WTC11 (cell line): ENCODE measurements around the gene ING5. TPM values are rescaled to one million over a fixed set of nuclear protein-coding genes. Genes with fewer than 3 reads are reported as not detected.

ENCODE experiments used
- ATAC-seq: fragments of 200-7000 bp; cut with Tn5 transposase; 2 replicates; pipeline ENCODE4 v1.10.0; 2021; ENCODE audit warnings: mild to moderate bottlenecking, moderate library complexity
- CTCF ChIA-PET: fragments of 300-600 bp; sonication (Branson Sonifier 250); formaldehyde crosslinking; loops from one replicate; lab custom pipeline; 2021; ENCODE audit warnings: antibody characterized with exemption; lab: Charles Lee
- POLR2A ChIA-PET: fragments of 350-600 bp; sonication (Branson Sonifier 250); formaldehyde crosslinking; loops from one replicate; lab custom pipeline; 2021; ENCODE audit warnings: antibody characterized with exemption; lab: Charles Lee
- DNase-seq: peaks from one replicate; pipeline ENCODE4 v3.0.0; 2021; ENCODE audit warnings: low spot score
- H3K27ac Mint-ChIP-seq: 2 replicates; pipeline ENCODE4 v1.8.0; 2021; ENCODE audit warnings: mixed read lengths
- H3K27me3 Mint-ChIP-seq: 2 replicates; pipeline ENCODE4 v1.8.0; 2021; ENCODE audit warnings: low read depth, mild to moderate bottlenecking, moderate library complexity, mixed read lengths
- H3K36me3 Mint-ChIP-seq: 2 replicates; pipeline ENCODE4 v1.8.0; 2021; ENCODE audit warnings: mixed read lengths
- H3K4me1 Mint-ChIP-seq: 2 replicates; pipeline ENCODE4 v1.8.0; 2022; ENCODE audit warnings: mixed read lengths
- H3K4me3 Mint-ChIP-seq: 2 replicates; pipeline ENCODE4 v1.8.0; 2021; ENCODE audit warnings: mild to moderate bottlenecking, moderate library complexity, mixed read lengths
- H3K9me3 Mint-ChIP-seq: 2 replicates; pipeline ENCODE4 v1.8.0; 2021; ENCODE audit warnings: mixed read lengths
- ATF1 ChIP-seq: sonication (generic); formaldehyde crosslinking; IDR thresholded peaks from 2 replicates; pipeline ENCODE4 v1.8.1; 2023; ENCODE audit warnings: mild to moderate bottlenecking, moderate library complexity, missing genetic modification reagents
- CREM ChIP-seq: sonication (generic); formaldehyde crosslinking; IDR thresholded peaks from 2 replicates; pipeline ENCODE4 v1.8.1; 2022; ENCODE audit warnings: mild to moderate bottlenecking, missing genetic modification reagents, moderate library complexity
- ELF4 ChIP-seq: sonication (generic); formaldehyde crosslinking; IDR thresholded peaks from 2 replicates; pipeline ENCODE4 v1.8.1; 2022; ENCODE audit warnings: low read depth, mild to moderate bottlenecking, moderate library complexity, missing genetic modification reagents
- GTF2I ChIP-seq: fragments of 250-450 bp; sonication (Bioruptor Pico); conservative IDR thresholded peaks from 2 replicates; pipeline ENCODE4 v1.4.0; 2021; ENCODE audit warnings: mild to moderate bottlenecking
- IRF2 ChIP-seq: sonication (generic); formaldehyde crosslinking; IDR thresholded peaks from 2 replicates; pipeline ENCODE4 v1.8.0; 2022; ENCODE audit warnings: low read depth, missing genetic modification reagents, borderline replicate concordance
- NR1H2 ChIP-seq: sonication (generic); formaldehyde crosslinking; IDR thresholded peaks from 2 replicates; pipeline ENCODE4 v1.9.0; 2021; ENCODE audit warnings: mild to moderate bottlenecking, moderate library complexity, missing genetic modification reagents
- PRDM15 ChIP-seq: sonication (generic); formaldehyde crosslinking; IDR thresholded peaks from 2 replicates; pipeline ENCODE4 v1.8.0; 2022; ENCODE audit warnings: missing genetic modification reagents
- PRRX2 ChIP-seq: fragments of 250-450 bp; sonication (Bioruptor Pico); IDR thresholded peaks from 2 replicates; pipeline ENCODE4 v1.8.0; 2021; ENCODE audit warnings: mild to moderate bottlenecking
- SMAD4 ChIP-seq: sonication (generic); formaldehyde crosslinking; IDR thresholded peaks from 2 replicates; pipeline ENCODE4 v1.8.0; 2022; ENCODE audit warnings: mild to moderate bottlenecking, missing genetic modification reagents
- USF1 ChIP-seq: sonication (generic); formaldehyde crosslinking; IDR thresholded peaks from 2 replicates; pipeline ENCODE4 v1.8.0; 2022; ENCODE audit warnings: mild to moderate bottlenecking, missing genetic modification reagents
- USF2 ChIP-seq: sonication (generic); formaldehyde crosslinking; IDR thresholded peaks from 2 replicates; pipeline ENCODE4 v1.8.1; 2023; ENCODE audit warnings: mild to moderate bottlenecking, missing genetic modification reagents, moderate library complexity
- ZNF121 ChIP-seq: sonication (generic); formaldehyde crosslinking; IDR thresholded peaks from 2 replicates; pipeline ENCODE4 v1.8.0; 2023; ENCODE audit warnings: missing genetic modification reagents
- ZNF138 ChIP-seq: sonication (generic); formaldehyde crosslinking; conservative IDR thresholded peaks from 2 replicates; pipeline ENCODE4 v1.8.1; 2022; ENCODE audit warnings: mild to moderate bottlenecking, moderate library complexity, missing genetic modification reagents
- ZNF219 ChIP-seq: sonication (generic); formaldehyde crosslinking; IDR thresholded peaks from 2 replicates; pipeline ENCODE4 v1.8.0; 2023; ENCODE audit warnings: missing genetic modification reagents, mild to moderate bottlenecking, borderline replicate concordance
- ZNF425 ChIP-seq: fragments of 250-450 bp; sonication (Bioruptor Pico); conservative IDR thresholded peaks from 2 replicates; pipeline ENCODE4 v1.9.0; 2021; ENCODE audit warnings: mild to moderate bottlenecking
- ZNF671 ChIP-seq: fragments of 250-450 bp; sonication (Bioruptor Pico); IDR thresholded peaks from 2 replicates; pipeline ENCODE4 v1.8.0; 2021; ENCODE audit warnings: mild to moderate bottlenecking
- total RNA-seq: library from RNA; stranded (reverse); gene quantifications from 3 replicates; pipeline ENCODE4 v1.2.3, GENCODE V29; 2021
- TF ChIP-seq, protein P1 (sequence below): sonication (generic); formaldehyde crosslinking; IDR thresholded peaks from 2 replicates; pipeline ENCODE4 v1.8.1; 2022; ENCODE audit warnings: low read depth, mild to moderate bottlenecking, moderate library complexity, missing genetic modification reagents, borderline replicate concordance
- TF ChIP-seq, protein P2 (sequence below): fragments of 250-450 bp; sonication (Bioruptor Pico); IDR thresholded peaks from 2 replicates; pipeline ENCODE4 v1.9.0; 2021; ENCODE audit warnings: mild to moderate bottlenecking
- TF ChIP-seq, protein P3 (sequence below): sonication (generic); formaldehyde crosslinking; IDR thresholded peaks from 2 replicates; pipeline ENCODE4 v1.8.1; 2023; ENCODE audit warnings: mild to moderate bottlenecking, missing genetic modification reagents
- TF ChIP-seq, protein P4 (sequence below): sonication (generic); formaldehyde crosslinking; conservative IDR thresholded peaks from 2 replicates; pipeline ENCODE4 v1.8.1; 2022; ENCODE audit warnings: mild to moderate bottlenecking, missing genetic modification reagents

Gene ING5
- total RNA-seq, 1 experiment from 2014 or later: 43.1 TPM

DNA sequence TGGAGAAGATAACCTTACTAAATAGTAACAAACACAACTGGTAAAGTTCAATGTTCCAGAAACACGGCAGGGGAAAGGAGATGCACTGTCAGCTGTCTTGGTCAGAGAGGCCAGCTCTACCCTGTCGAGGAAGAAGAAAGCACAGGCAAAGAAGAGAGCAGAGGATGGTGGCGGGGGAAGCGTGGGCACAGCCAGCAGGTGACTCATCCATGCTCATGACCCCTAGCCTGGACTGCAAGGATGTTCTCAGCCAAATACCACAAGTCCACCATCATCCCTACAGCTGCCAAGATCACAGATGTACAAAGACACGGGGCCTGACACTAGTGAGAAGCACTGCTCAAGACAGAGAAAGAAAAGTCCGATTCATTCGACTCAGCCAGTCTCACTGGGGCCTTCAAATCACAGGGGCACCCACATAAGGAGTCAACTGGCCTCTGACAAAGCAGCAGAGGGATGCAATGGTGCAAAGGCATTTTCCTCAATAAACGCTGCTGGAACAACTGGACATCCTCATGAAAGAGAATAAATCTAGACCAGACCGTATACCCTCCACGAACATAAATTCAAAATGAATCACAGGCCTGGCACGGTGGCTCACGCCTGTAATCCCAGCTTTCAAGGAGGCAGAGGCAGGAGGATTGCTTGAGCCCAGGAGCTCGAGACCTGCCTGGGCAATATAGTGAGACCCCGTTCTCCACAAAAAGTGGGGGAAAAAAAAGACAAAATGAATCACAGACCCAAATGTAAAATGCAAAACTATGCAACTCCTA, 20.8 kb upstream of the ING5 start:
- ATAC-seq: no peak
- ChIA-PET POLR2A (no interaction called here), CTCF (no interaction called here)
- no peak for DNase-seq
- no peak overlapping the region for H3K4me3 Mint-ChIP-seq
- no peaks in the 10 kb centered on the region for H3K9me3 Mint-ChIP-seq
- TF ChIP-seq GTF2I (CRISPR knock-in tag) (no peak), PRRX2 (CRISPR knock-in tag) (no peak), ZNF219 (CRISPR knock-in tag) (no peak), PRDM15 (no peak), ATF1 (no peak), USF1 (CRISPR knock-in tag) (no peak), NR1H2 (CRISPR knock-in tag) (no peak)
- TF ChIP-seq, protein P1, sequence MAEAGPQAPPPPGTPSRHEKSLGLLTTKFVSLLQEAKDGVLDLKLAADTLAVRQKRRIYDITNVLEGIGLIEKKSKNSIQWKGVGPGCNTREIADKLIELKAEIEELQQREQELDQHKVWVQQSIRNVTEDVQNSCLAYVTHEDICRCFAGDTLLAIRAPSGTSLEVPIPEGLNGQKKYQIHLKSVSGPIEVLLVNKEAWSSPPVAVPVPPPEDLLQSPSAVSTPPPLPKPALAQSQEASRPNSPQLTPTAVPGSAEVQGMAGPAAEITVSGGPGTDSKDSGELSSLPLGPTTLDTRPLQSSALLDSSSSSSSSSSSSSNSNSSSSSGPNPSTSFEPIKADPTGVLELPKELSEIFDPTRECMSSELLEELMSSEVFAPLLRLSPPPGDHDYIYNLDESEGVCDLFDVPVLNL (CRISPR knock-in tag): no peak
- no peaks in the 10 kb centered on the region for H3K27me3 Mint-ChIP-seq
- H3K36me3 Mint-ChIP-seq: peaks cover 64% of the 10 kb centered on the region
- peaks cover 7% of the 10 kb centered on the region for H3K4me1 Mint-ChIP-seq
- no peak overlapping the region for H3K27ac Mint-ChIP-seq

DNA sequence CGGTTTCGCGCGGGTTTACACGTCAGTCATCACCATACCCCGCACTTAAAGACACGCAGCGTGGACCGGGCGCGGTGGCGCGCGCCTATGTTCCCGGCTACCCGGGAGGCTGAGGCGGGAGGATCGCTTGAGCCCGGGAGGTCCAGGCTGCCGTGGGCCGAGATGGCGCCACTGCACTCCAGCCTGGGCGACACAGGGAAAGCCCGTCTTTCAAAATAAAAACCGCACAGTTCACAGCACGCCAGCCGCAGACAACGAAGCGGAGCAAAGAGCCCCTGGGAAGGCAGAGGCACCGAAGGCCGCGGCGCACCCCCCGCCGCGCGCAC, 15.6 kb upstream of the ING5 start:
- H3K36me3 Mint-ChIP-seq: peaks cover 34% of the 10 kb centered on the region
- DNase-seq (no peak), ATAC-seq (no peak; the same call in 1 of the 2 replicates)
- H3K27ac Mint-ChIP-seq: no peak overlapping the region; the same call in 1 of the 2 replicates
- H3K9me3 Mint-ChIP-seq: no peaks in the 10 kb centered on the region
- no peaks in the 10 kb centered on the region for H3K27me3 Mint-ChIP-seq
- ChIA-PET POLR2A (interaction anchor here (0.9 to 2.8 kb wide), 5 partner anchors 16 to 192 kb away, joined by 3 to 28 read pairs (median 3); partner anchors contain the start of genes D2HGDH and ING5), CTCF (interaction anchor here (0.7 to 2.9 kb wide), 6 partner anchors 9 to 192 kb away, joined by 3 to 30 read pairs (median 6); partner anchors contain the start of genes D2HGDH and ING5)
- peaks cover 13% of the 10 kb centered on the region for H3K4me1 Mint-ChIP-seq
- peak overlapping the region; percentile 96 for H3K4me3 Mint-ChIP-seq
- TF ChIP-seq IRF2 (CRISPR knock-in tag) (0 out of 2 replicates have a peak, but pooled peaks have one; percentile 23), USF2 (no peak), CREM (CRISPR knock-in tag) (no peak), ZNF671 (CRISPR knock-in tag) (no peak), ZNF121 (no peak), SMAD4 (CRISPR knock-in tag) (peak; percentile 39; the same call in 1 of the 2 replicates), ZNF219 (CRISPR knock-in tag) (no peak), ZNF138 (no peak), ZNF425 (CRISPR knock-in tag) (no peak), ELF4 (CRISPR knock-in tag) (no peak)
- TF ChIP-seq, protein P2, sequence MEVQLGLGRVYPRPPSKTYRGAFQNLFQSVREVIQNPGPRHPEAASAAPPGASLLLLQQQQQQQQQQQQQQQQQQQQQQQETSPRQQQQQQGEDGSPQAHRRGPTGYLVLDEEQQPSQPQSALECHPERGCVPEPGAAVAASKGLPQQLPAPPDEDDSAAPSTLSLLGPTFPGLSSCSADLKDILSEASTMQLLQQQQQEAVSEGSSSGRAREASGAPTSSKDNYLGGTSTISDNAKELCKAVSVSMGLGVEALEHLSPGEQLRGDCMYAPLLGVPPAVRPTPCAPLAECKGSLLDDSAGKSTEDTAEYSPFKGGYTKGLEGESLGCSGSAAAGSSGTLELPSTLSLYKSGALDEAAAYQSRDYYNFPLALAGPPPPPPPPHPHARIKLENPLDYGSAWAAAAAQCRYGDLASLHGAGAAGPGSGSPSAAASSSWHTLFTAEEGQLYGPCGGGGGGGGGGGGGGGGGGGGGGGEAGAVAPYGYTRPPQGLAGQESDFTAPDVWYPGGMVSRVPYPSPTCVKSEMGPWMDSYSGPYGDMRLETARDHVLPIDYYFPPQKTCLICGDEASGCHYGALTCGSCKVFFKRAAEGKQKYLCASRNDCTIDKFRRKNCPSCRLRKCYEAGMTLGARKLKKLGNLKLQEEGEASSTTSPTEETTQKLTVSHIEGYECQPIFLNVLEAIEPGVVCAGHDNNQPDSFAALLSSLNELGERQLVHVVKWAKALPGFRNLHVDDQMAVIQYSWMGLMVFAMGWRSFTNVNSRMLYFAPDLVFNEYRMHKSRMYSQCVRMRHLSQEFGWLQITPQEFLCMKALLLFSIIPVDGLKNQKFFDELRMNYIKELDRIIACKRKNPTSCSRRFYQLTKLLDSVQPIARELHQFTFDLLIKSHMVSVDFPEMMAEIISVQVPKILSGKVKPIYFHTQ (CRISPR knock-in tag): no peak
- TF ChIP-seq, protein P3, sequence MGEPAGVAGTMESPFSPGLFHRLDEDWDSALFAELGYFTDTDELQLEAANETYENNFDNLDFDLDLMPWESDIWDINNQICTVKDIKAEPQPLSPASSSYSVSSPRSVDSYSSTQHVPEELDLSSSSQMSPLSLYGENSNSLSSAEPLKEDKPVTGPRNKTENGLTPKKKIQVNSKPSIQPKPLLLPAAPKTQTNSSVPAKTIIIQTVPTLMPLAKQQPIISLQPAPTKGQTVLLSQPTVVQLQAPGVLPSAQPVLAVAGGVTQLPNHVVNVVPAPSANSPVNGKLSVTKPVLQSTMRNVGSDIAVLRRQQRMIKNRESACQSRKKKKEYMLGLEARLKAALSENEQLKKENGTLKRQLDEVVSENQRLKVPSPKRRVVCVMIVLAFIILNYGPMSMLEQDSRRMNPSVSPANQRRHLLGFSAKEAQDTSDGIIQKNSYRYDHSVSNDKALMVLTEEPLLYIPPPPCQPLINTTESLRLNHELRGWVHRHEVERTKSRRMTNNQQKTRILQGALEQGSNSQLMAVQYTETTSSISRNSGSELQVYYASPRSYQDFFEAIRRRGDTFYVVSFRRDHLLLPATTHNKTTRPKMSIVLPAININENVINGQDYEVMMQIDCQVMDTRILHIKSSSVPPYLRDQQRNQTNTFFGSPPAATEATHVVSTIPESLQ (CRISPR knock-in tag): no peak
- TF ChIP-seq, protein P4, sequence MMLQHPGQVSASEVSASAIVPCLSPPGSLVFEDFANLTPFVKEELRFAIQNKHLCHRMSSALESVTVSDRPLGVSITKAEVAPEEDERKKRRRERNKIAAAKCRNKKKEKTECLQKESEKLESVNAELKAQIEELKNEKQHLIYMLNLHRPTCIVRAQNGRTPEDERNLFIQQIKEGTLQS (CRISPR knock-in tag): no peak
